ENCODE measurements around the gene SIGLEC5.

- TF ChIP-seq CTCF (IDR thresholded peaks at IDR 0.05) = no peak
- no peak for TF ChIP-seq POLR2A (IDR thresholded peaks at IDR 0.05)
These were observed 9.7 kb upstream of the SIGLEC5 start for GRCh38 chr19:51639916-51640315.

Measured in lower leg skin (tissue), 3 donors.